Liver (tissue), 6 donors: ENCODE data around the gene HOXB8. TPM values are rescaled to one million over a fixed set of nuclear protein-coding genes. Genes with fewer than 3 reads are reported as not detected.

Experiments
- FOXA1 ChIP-seq: IDR thresholded peaks from 2 replicates; pipeline ENCODE4 v1.6.1; 2016; ENCODE audit warnings: antibody characterized with exemption
- FOXA2 ChIP-seq: IDR thresholded peaks from 2 replicates; pipeline ENCODE4 v1.6.1; 2016; ENCODE audit warnings: antibody characterized with exemption
- MAX ChIP-seq: IDR thresholded peaks from 2 replicates; pipeline ENCODE4 v1.6.1; 2016; ENCODE audit warnings: antibody characterized with exemption
- TAF1 ChIP-seq: conservative IDR thresholded peaks from 2 replicates; pipeline ENCODE4 v1.6.1; 2016; ENCODE audit warnings: antibody characterized with exemption, mild to moderate bottlenecking
- YY1 ChIP-seq: IDR thresholded peaks from 2 replicates; pipeline ENCODE4 v1.6.1; 2016; ENCODE audit warnings: antibody characterized with exemption, mild to moderate bottlenecking
- ZBTB33 ChIP-seq: IDR thresholded peaks from 2 replicates; pipeline ENCODE4 v1.6.1; 2016; ENCODE audit warnings: antibody characterized with exemption
- polyA plus RNA-seq, 2 donors: library from polyadenylated mRNA; stranded (reverse) in 1 of 2; unstranded in 1 of 2; fragments of 200-250 nt in 1 of 2; fragments of >200 nt in 1 of 2; fragmentation: Nextera tagmentation in 1 of 2; extraction: Ambion mirVana in 1 of 2; gene quantifications; one replicate each; pipeline versions ENCODE4 v1.2.1 to v1.2.3, GENCODE V29; 2013 to 2015
- small RNA-seq: library from RNA; depleted of rRNA; stranded (forward); fragments of <200 nt; gene quantifications from one replicate; pipeline ENCODE3, GENCODE V24; 2014
- total RNA-seq, 2 donors: library from RNA; depleted of rRNA; stranded (reverse); fragments of >200 nt; gene quantifications; one replicate each; pipeline ENCODE4 v1.2.3, GENCODE V29; 2014
- donor health status: healthy.
- donor health status: healthy.
- donor health status: healthy.

The HOXB8 gene
- total and polyA plus RNA-seq, 4 donors = not detected

GRCh38 chr17:48562934-48563333 lies 52.2 kb downstream of the HOXB8 start (continued):
- TF ChIP-seq ZBTB33 (no peak), MAX (no peak), FOXA2 (no peak), YY1 (no peak), TAF1 (no peak), FOXA1 (no peak)

Small RNA genes lying within 50 kb of the gene (small RNA-seq; reads per million reads assigned to genes)
- not detected for gene MIR196A1

Other genes with a start within 250 kb of the HOXB8 start
- gene SKAP1, start 185.1 kb downstream of the HOXB8 start, total RNA-seq = 1 to 10 TPM; 2.5 to 7.2 TPM
- gene SKAP1, start 185.1 kb downstream of the HOXB8 start, polyA plus RNA-seq = 10 to 100 TPM; 15.4 to 20.8 TPM
- gene HOXB1, start 84.3 kb downstream of the HOXB8 start, total RNA-seq = not detected
- gene HOXB1, start 84.3 kb downstream of the HOXB8 start, polyA plus RNA-seq = not detected
- 1 to 10 TPM in 1 of 2 donors, under 1 TPM in 1; 0.67 to 2.3 TPM for gene HOXB2, start 70.2 kb downstream of the HOXB8 start, total RNA-seq
- gene HOXB2, start 70.2 kb downstream of the HOXB8 start, polyA plus RNA-seq = 1 to 10 TPM; 1.3 to 2.5 TPM
- gene HOXB4, start 36.9 kb downstream of the HOXB8 start, total RNA-seq = under 1 TPM; 0.65 to 0.75 TPM
- gene HOXB4, start 36.9 kb downstream of the HOXB8 start, polyA plus RNA-seq = under 1 TPM; 0.19 to 0.35 TPM
- gene HOXB3, start 25.1 kb downstream of the HOXB8 start, total RNA-seq = 1 to 10 TPM in 1 of 2 donors, under 1 TPM in 1; 0.75 to 2.2 TPM
- gene HOXB3, start 25.1 kb downstream of the HOXB8 start, polyA plus RNA-seq = 1 to 10 TPM; 1.0 to 1.3 TPM
- under 1 TPM in 1 of 2 donors, not detected in 1; 0.08 TPM for gene HOXB5, start 21.5 kb downstream of the HOXB8 start, total RNA-seq
- under 1 TPM; 0.36 to 0.38 TPM for gene HOXB5, start 21.5 kb downstream of the HOXB8 start, polyA plus RNA-seq
- gene HOXB6, start 10.3 kb downstream of the HOXB8 start, total RNA-seq = under 1 TPM; 0.17 to 0.33 TPM
- 1 to 10 TPM in 1 of 2 donors, under 1 TPM in 1; 0.58 to 1.1 TPM for gene HOXB6, start 10.3 kb downstream of the HOXB8 start, polyA plus RNA-seq
- gene HOXB7, start 4.3 kb downstream of the HOXB8 start, total RNA-seq = under 1 TPM; 0.08 to 0.28 TPM
- under 1 TPM; 0.26 to 0.31 TPM for gene HOXB7, start 4.3 kb downstream of the HOXB8 start, polyA plus RNA-seq
- gene HOXB9, start 11.1 kb upstream of the HOXB8 start, total RNA-seq = not detected
- gene HOXB9, start 11.1 kb upstream of the HOXB8 start, polyA plus RNA-seq = not detected
- gene PRAC1, start 107.2 kb upstream of the HOXB8 start, total RNA-seq = not detected
- not detected for gene PRAC1, start 107.2 kb upstream of the HOXB8 start, polyA plus RNA-seq
- not detected for gene PRAC2, start 107.9 kb upstream of the HOXB8 start, total RNA-seq
- not detected for gene PRAC2, start 107.9 kb upstream of the HOXB8 start, polyA plus RNA-seq
- gene HOXB13, start 113.5 kb upstream of the HOXB8 start, total RNA-seq = not detected
- not detected for gene HOXB13, start 113.5 kb upstream of the HOXB8 start, polyA plus RNA-seq
- gene TTLL6, start 201.9 kb upstream of the HOXB8 start, total RNA-seq = under 1 TPM in 1 of 2 donors, not detected in 1; 0.08 TPM
- gene TTLL6, start 201.9 kb upstream of the HOXB8 start, polyA plus RNA-seq = under 1 TPM in 1 of 2 donors, not detected in 1; 0.02 TPM
- gene CALCOCO2, start 215.7 kb upstream of the HOXB8 start, total RNA-seq = 10 to 100 TPM; 23.0 to 64.9 TPM
- 10 to 100 TPM; 38.9 to 49.1 TPM for gene CALCOCO2, start 215.7 kb upstream of the HOXB8 start, polyA plus RNA-seq